Effector CD4-positive, alpha-beta T cell (primary cell): Measurements from ENCODE around the gene SLC1A3.
"Not testable (repeated sequence)": the region's sequence is repeated elsewhere in the genome, so short reads cannot be mapped to it uniquely, and the experiment has no call there.

Source experiments
- DNase-seq: peaks from one replicate; pipeline ENCODE4 v3.0.0-alpha.2; 2020

The SLC1A3 gene

GRCh38 chr5:36631620-36632362 is 25.4 kb downstream of the SLC1A3 start:
- DNase-seq = no peak

GRCh38 chr5:36632363-36632664 is 25.9 kb downstream of the SLC1A3 start:
- no peak for DNase-seq

GRCh38 chr5:36635721-36636390 is 29.4 kb downstream of the SLC1A3 start:
- DNase-seq = no peak

- DNase-seq = no peak
These were observed 30.7 kb downstream of the SLC1A3 start for GRCh38 chr5:36637101-36637500.

GRCh38 chr5:36637516-36637915 is 31.1 kb downstream of the SLC1A3 start:
- DNase-seq = no peak

GRCh38 chr5:36638056-36638455 is 31.6 kb downstream of the SLC1A3 start:
- DNase-seq = no peak

- DNase-seq = no peak
These were observed 34.5 kb downstream of the SLC1A3 start for GRCh38 chr5:36640949-36641348.

- no peak for DNase-seq
These were observed 35.0 kb downstream of the SLC1A3 start for GRCh38 chr5:36641431-36641830.

- DNase-seq = no peak
These were observed 35.7 kb downstream of the SLC1A3 start for GRCh38 chr5:36642089-36642488.

- DNase-seq = no peak
These were observed 36.8 kb downstream of the SLC1A3 start for GRCh38 chr5:36643162-36643561.

- DNase-seq = not testable (repeated sequence)
These were observed 37.4 kb downstream of the SLC1A3 start for GRCh38 chr5:36643841-36644240.

GRCh38 chr5:36644727-36645126 is 38.3 kb downstream of the SLC1A3 start:
- no peak for DNase-seq

- no peak for DNase-seq
These were observed 39.7 kb downstream of the SLC1A3 start for GRCh38 chr5:36646100-36646499.

GRCh38 chr5:36646507-36647023 is 40.2 kb downstream of the SLC1A3 start:
- no peak for DNase-seq

- DNase-seq = no peak
These were observed 40.6 kb downstream of the SLC1A3 start for GRCh38 chr5:36647046-36647445.

GRCh38 chr5:36648426-36648825 is 42.0 kb downstream of the SLC1A3 start:
- DNase-seq = no peak

GRCh38 chr5:36651761-36652685 is 45.6 kb downstream of the SLC1A3 start:
- DNase-seq = no peak

- DNase-seq = no peak
These were observed 46.8 kb downstream of the SLC1A3 start for GRCh38 chr5:36653044-36653705.

GRCh38 chr5:36654564-36654963 is 48.2 kb downstream of the SLC1A3 start:
- no peak for DNase-seq

- no peak for DNase-seq
These were observed 48.8 kb downstream of the SLC1A3 start for GRCh38 chr5:36655161-36655560.

- DNase-seq = no peak
These were observed 50.1 kb downstream of the SLC1A3 start for GRCh38 chr5:36656556-36656955.

GRCh38 chr5:36657563-36657995 is 51.2 kb downstream of the SLC1A3 start:
- no peak for DNase-seq
